GM12872 (cell line): Measurements from ENCODE around the gene MYOZ1.

ENCODE experiments used
- TF ChIP-seq, protein P1 (sequence below): IDR thresholded peaks from 3 replicates; pipeline ENCODE4 v1.5.1; 2011; ENCODE audit warnings: low read depth, mild to moderate bottlenecking, low read length, moderate library complexity; ENCODE audit not compliant: insufficient read depth

MYOZ1 gene, protein sequence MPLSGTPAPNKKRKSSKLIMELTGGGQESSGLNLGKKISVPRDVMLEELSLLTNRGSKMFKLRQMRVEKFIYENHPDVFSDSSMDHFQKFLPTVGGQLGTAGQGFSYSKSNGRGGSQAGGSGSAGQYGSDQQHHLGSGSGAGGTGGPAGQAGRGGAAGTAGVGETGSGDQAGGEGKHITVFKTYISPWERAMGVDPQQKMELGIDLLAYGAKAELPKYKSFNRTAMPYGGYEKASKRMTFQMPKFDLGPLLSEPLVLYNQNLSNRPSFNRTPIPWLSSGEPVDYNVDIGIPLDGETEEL

DNA sequence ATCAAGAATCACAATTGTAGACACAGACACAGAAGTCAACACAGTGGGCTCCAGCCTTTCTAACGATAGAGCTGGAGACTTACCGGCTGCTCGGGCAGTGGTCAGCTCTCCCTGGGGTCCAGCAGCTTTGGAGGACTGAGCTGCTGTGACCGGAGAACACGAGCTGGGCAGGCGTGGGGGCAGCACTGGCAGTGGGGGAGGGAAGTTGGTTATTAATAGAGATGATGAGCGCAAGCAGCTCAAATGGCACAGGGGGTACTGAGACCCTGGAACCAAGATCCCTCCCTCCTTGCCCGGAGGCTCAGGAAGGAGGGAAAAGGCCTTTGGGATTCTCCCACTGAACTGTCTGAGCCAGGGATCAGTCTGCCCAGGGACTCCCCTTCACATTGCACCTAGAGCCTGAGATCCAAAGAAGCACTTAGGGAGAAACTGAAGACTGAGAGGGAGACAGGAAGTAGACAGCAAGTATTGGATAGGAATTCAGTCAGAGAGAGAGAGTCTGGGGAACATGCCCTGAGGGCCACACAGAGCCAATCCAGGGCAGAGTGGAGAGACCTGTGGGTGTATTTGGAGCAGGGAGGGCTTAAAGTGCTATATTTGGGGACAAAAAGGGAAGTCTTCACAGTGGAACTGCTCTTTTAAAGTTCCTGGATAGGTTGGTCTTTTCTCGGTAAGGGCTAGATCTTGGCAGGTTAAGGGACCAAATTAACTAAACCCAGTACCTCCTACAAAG is at the start of gene MYOZ1:
Gene MYOZ1 (minus strand): TSS at position 147 of the 733 bp plus-strand sequence. CDS start 1,457 bp downstream, outside the sequence.
- TF ChIP-seq, protein P1, sequence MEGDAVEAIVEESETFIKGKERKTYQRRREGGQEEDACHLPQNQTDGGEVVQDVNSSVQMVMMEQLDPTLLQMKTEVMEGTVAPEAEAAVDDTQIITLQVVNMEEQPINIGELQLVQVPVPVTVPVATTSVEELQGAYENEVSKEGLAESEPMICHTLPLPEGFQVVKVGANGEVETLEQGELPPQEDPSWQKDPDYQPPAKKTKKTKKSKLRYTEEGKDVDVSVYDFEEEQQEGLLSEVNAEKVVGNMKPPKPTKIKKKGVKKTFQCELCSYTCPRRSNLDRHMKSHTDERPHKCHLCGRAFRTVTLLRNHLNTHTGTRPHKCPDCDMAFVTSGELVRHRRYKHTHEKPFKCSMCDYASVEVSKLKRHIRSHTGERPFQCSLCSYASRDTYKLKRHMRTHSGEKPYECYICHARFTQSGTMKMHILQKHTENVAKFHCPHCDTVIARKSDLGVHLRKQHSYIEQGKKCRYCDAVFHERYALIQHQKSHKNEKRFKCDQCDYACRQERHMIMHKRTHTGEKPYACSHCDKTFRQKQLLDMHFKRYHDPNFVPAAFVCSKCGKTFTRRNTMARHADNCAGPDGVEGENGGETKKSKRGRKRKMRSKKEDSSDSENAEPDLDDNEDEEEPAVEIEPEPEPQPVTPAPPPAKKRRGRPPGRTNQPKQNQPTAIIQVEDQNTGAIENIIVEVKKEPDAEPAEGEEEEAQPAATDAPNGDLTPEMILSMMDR, result no peak

DNA sequence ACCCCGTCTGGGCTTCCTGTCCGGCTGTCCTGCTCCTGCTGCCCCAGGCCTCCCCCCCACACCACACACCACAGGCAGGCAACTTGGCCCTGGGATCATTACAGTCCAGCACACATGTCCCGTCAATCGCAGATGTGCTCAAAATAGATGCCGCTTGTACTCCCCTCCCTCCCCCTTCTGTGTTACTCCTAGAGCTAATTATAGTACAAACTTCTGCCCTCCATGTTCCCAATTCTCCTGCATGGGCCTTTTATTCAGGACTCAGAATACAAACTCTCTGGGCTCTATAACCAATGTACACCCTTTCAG is 14.7 kb upstream of the MYOZ1 start, which contains the start of gene SYNPO2L:
Gene SYNPO2L (minus strand): TSS at position 40 of the 309 bp plus-strand sequence. CDS start 107 bp downstream, outside the sequence.
- TF ChIP-seq, protein P1, result no peak

DNA sequence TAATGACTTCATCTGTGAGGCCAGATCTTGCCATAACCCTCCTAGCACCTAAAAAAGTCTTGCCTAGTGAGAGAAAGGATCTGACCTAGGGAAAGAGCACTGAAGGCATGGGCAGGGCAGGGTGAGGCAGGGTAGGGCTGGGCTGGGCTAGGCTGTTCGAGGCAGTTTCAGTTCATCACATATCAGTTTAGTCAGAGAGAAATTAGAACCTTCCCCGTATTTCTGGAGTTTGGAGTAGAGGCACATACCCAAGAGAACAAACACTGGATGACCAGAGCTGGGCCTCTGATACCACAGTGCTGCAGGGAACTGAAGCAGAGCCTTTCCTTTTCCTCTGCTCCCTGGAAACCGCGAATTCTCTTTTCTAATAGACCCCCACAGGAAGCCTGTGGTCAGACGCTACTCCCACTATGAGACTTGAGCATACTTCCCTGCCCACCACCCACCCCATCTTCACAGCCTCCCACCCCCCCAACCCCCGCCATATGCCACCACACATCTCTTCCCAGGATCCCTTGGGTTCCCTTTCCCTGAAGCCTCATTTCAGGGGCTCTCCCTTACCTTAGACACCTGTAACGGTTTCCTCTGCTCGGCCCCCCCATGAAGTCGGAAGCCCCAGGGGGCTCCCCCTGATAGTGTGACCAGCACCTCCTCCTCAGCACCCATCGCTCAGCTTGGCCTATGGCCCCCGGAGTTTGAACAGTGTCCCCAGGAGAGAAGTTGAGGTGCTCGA is 14.1 kb upstream of the MYOZ1 start:
- TF ChIP-seq, protein P1, result no peak

- TF ChIP-seq, protein P1, result no peak; the same call in 2 of the 3 replicates
Measured at GRCh38 chr10:73653701-73654100, 12.4 kb upstream of the MYOZ1 start.

DNA sequence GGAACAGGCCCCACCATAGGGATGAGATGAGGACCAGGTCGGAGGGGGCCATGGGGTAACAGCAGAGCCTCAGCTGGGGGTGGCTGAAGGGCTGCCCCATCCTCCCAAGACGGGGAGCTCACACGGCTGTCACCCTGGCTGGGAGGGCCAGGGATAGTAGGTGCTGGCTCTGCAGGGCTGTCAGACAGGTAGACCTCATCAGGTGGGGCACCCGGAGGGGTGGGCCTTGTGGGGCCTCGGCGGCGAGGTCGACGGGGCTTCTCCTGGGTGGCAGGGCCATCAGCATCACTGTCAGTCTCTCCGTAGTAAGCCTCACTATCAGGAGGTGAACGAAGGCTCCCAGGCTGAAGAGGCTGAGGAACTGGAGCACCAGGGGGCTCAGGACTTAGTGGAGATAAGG is 11.9 kb upstream of the MYOZ1 start:
- TF ChIP-seq, protein P1, result no peak

DNA sequence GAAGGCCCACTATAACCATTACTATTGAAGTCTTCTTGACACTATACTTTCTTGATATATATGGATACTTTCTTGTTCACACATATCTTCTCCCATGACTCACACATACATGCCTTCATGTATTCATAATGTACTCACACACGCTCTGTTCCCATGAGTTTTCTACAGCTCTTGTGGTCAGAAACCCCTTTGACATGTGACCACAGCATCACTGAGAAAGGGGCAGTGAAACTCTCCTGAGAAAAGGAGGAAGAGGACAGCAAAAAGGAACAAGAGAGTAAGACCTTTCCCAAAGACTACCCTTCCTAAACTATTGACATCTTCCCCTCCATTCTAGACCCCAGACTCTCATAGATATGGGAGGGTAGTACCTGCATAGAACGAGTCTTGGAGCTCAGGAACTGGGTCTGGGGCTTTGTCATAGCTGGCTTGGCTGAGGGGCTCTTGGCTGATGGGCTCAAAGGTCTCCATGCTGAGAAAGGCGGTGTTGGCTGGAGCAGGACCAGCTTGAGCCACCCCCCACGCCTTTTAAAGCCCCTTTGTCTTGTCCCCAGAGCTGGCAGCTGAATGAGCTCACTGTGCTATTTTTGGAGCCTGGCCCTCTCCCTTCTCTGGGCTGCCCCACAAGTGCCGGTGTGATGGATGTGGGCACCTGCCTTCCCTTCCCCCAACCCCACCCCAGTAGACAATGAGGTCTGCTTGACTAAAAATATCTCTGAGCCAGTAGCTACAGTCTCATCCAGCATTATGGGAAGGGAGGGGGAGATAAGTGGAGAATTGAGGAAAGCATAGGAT is 9.5 kb upstream of the MYOZ1 start:
- TF ChIP-seq, protein P1, result no peak
